ENCODE data around the gene TEX14.
"Not testable (repeated sequence)": the region's sequence is repeated elsewhere in the genome, so short reads cannot be mapped to it uniquely, and the experiment has no call there.

Gene TEX14

GRCh38 chr17:58565389-58566311 lies 126.2 kb downstream of the TEX14 start:
- no peak overlapping the region for H3K4me3 Mint-ChIP-seq
- no peaks in the 10 kb centered on the region for H3K9me3 Mint-ChIP-seq
- no peak for DNase-seq
- H3K36me3 Mint-ChIP-seq (ENCODE audit: low read depth) = no peaks in the 10 kb centered on the region
- peaks cover 6% of the 10 kb centered on the region for H3K4me1 Mint-ChIP-seq
- H3K27me3 Mint-ChIP-seq (ENCODE audit: low read depth, poor library complexity) = peaks cover 25% of the 10 kb centered on the region
- H3K27ac Mint-ChIP-seq = no peak overlapping the region
- no peak for TF ChIP-seq CTCF (IDR thresholded peaks at IDR 0.05)

GRCh38 chr17:58564971-58565370 lies 126.9 kb downstream of the TEX14 start:
- Mint-ChIP-seq H3K9me3 (no peaks in the 10 kb centered on the region), H3K27ac (no peak overlapping the region), H3K27me3 (ENCODE audit: low read depth, poor library complexity) (peaks cover 25% of the 10 kb centered on the region), H3K4me1 (peaks cover 6% of the 10 kb centered on the region), H3K4me3 (no peak overlapping the region), H3K36me3 (ENCODE audit: low read depth) (no peaks in the 10 kb centered on the region)
- no peak for DNase-seq
- TF ChIP-seq CTCF (IDR thresholded peaks at IDR 0.05) = no peak

GRCh38 chr17:58564243-58564642 lies 127.6 kb downstream of the TEX14 start:
- no peak overlapping the region for H3K4me3 Mint-ChIP-seq
- peaks cover 25% of the 10 kb centered on the region for H3K27me3 Mint-ChIP-seq (ENCODE audit: low read depth, poor library complexity)
- H3K27ac Mint-ChIP-seq = no peak overlapping the region
- H3K4me1 Mint-ChIP-seq = peaks cover 6% of the 10 kb centered on the region
- no peak for TF ChIP-seq CTCF (IDR thresholded peaks at IDR 0.05)
- no peak for DNase-seq
- no peaks in the 10 kb centered on the region for H3K9me3 Mint-ChIP-seq
- H3K36me3 Mint-ChIP-seq (ENCODE audit: low read depth) = no peaks in the 10 kb centered on the region

- H3K27me3 Mint-ChIP-seq (ENCODE audit: low read depth, poor library complexity) = peaks cover 4% of the 10 kb centered on the region
- H3K9me3 Mint-ChIP-seq = no peaks in the 10 kb centered on the region
- H3K27ac Mint-ChIP-seq = no peak overlapping the region
- no peak for DNase-seq
- no peaks in the 10 kb centered on the region for H3K36me3 Mint-ChIP-seq (ENCODE audit: low read depth)
- H3K4me1 Mint-ChIP-seq = no peaks in the 10 kb centered on the region
- no peak for TF ChIP-seq CTCF (IDR thresholded peaks at IDR 0.05)
- H3K4me3 Mint-ChIP-seq = no peak overlapping the region
Observed at GRCh38 chr17:58560511-58560910, 131.3 kb downstream of the TEX14 start.

GRCh38 chr17:58557981-58558380 lies 133.9 kb downstream of the TEX14 start:
- DNase-seq = no peak
- no peaks in the 10 kb centered on the region for H3K9me3 Mint-ChIP-seq
- H3K4me3 Mint-ChIP-seq = no peak overlapping the region
- no peak for TF ChIP-seq CTCF (IDR thresholded peaks at IDR 0.05)
- no peaks in the 10 kb centered on the region for H3K36me3 Mint-ChIP-seq (ENCODE audit: low read depth)
- peaks cover 2% of the 10 kb centered on the region for H3K27me3 Mint-ChIP-seq (ENCODE audit: low read depth, poor library complexity)
- H3K27ac Mint-ChIP-seq = no peak overlapping the region
- H3K4me1 Mint-ChIP-seq = no peaks in the 10 kb centered on the region

GRCh38 chr17:58556833-58557250 lies 135.0 kb downstream of the TEX14 start:
- Mint-ChIP-seq H3K9me3 (no peaks in the 10 kb centered on the region), H3K36me3 (ENCODE audit: low read depth) (no peaks in the 10 kb centered on the region), H3K27ac (no peak overlapping the region), H3K4me3 (no peak overlapping the region), H3K27me3 (ENCODE audit: low read depth, poor library complexity) (peaks cover 8% of the 10 kb centered on the region), H3K4me1 (no peaks in the 10 kb centered on the region)
- DNase-seq = no peak
- TF ChIP-seq CTCF (IDR thresholded peaks at IDR 0.05) = no peak

- H3K4me3 Mint-ChIP-seq; H3K9me3 Mint-ChIP-seq; H3K27ac Mint-ChIP-seq; H3K36me3 Mint-ChIP-seq (ENCODE audit: low read depth); DNase-seq; H3K4me1 Mint-ChIP-seq: not testable (repeated sequence)
- peaks cover 11% of the 10 kb centered on the region for H3K27me3 Mint-ChIP-seq (ENCODE audit: low read depth, poor library complexity)
Observed at GRCh38 chr17:58555109-58555508, 136.7 kb downstream of the TEX14 start.

Measured in nephron progenitor cell (in vitro differentiated cells).